CD14-positive monocyte (primary cell): Measurements from ENCODE around the gene ATXN1. TPM values are rescaled to one million over a fixed set of nuclear protein-coding genes. Genes with fewer than 3 reads are reported as not detected.
A peak's percentile ranks its signal among the peaks of the same experiment; 100 is the strongest.

ENCODE experiments used
- DNase-seq, 3 donors: peaks; one replicate each; pipeline ENCODE4 v3.0.0-alpha.2; 2011 to 2022
- H2AFZ ChIP-seq: 2 replicates; pipeline ENCODE4 v1.6.0; 2012; ENCODE audit warnings: mild to moderate bottlenecking, low read depth, low read length, inconsistent platforms; ENCODE audit not compliant: insufficient read depth, poor library complexity, severe bottlenecking
- H3K27ac ChIP-seq, 2 donors: 1 replicate in 1 of 2; 2 replicates in 1 of 2; pipeline ENCODE4 v1.5.1; 2012 to 2013; ENCODE audit warnings: low read length in 2 of 2, control low read depth in 1 of 2, inconsistent platforms in 1 of 2, low read depth in 1 of 2, mild to moderate bottlenecking in 1 of 2
- H3K27me3 ChIP-seq, 2 donors: one replicate each; pipeline versions ENCODE4 v1.6.0 to v1.6.1; 2011 to 2013; ENCODE audit warnings: low read length in 2 of 2; ENCODE audit not compliant: control insufficient read depth in 2 of 2, insufficient read depth in 2 of 2
- H3K36me3 ChIP-seq, 2 donors: replicated peaks in 1 of 2; 1 replicate in 1 of 2; 2 replicates in 1 of 2; pipeline versions ENCODE4 v1.5.1 to v1.6.1; 2012 to 2013; ENCODE audit warnings: low read length in 2 of 2, control low read depth in 1 of 2, inconsistent platforms in 1 of 2, mild to moderate bottlenecking in 1 of 2; ENCODE audit not compliant: insufficient read depth in 2 of 2, control insufficient read depth in 1 of 2
- H3K4me1 ChIP-seq, 2 donors: 1 replicate in 1 of 2; 2 replicates in 1 of 2; pipeline versions ENCODE4 v1.5.1 to v1.6.1; 2012 to 2013; ENCODE audit warnings: low read length in 2 of 2, control low read depth in 1 of 2, inconsistent platforms in 1 of 2, mild to moderate bottlenecking in 1 of 2, moderate library complexity in 1 of 2; ENCODE audit not compliant: insufficient read depth in 2 of 2, control insufficient read depth in 1 of 2
- H3K4me2 ChIP-seq: replicated peaks from 2 replicates; pipeline ENCODE3; 2012; ENCODE audit warnings: low read length, moderate library complexity, mild to moderate bottlenecking; ENCODE audit not compliant: poor library complexity, severe bottlenecking; ENCODE audit errors: extremely low read depth
- H3K4me3 ChIP-seq, 3 experiments: fragments of 200-600 bp in 1 of 3; sonication (generic) in 1 of 3; replicated peaks in 1 of 3; 1 replicate in 2 of 3; 2 replicates in 1 of 3; pipeline ENCODE4 v1.5.1; 2011 to 2013; ENCODE audit warnings: low read length in 3 of 3, mild to moderate bottlenecking in 3 of 3, control low read depth in 2 of 3, low read depth in 2 of 3, inconsistent platforms in 1 of 3, moderate library complexity in 1 of 3
- H3K79me2 ChIP-seq: 2 replicates; pipeline ENCODE4 v1.6.0; 2012; ENCODE audit warnings: mild to moderate bottlenecking, control low read depth, inconsistent platforms, low read length, moderate library complexity; ENCODE audit not compliant: insufficient read depth
- H3K9ac ChIP-seq: 2 replicates; pipeline ENCODE4 v1.6.0; 2017; ENCODE audit warnings: low read length, mild to moderate bottlenecking; ENCODE audit not compliant: insufficient read depth, poor library complexity, severe bottlenecking
- H3K9me3 ChIP-seq, 2 donors: replicated peaks in 1 of 2; 1 replicate in 1 of 2; 2 replicates in 1 of 2; pipeline versions ENCODE4 v1.5.1 to v1.6.1; 2012 to 2013; ENCODE audit warnings: low read length in 2 of 2, control low read depth in 1 of 2; ENCODE audit not compliant: control insufficient read depth in 1 of 2, insufficient read depth in 1 of 2
- H4K20me1 ChIP-seq: 2 replicates; pipeline ENCODE4 v1.6.0; 2012; ENCODE audit warnings: mild to moderate bottlenecking, low read length, control low read depth, moderate library complexity; ENCODE audit not compliant: insufficient read depth
- H3K27ac Mint-ChIP-seq, 7 donors: one replicate each; pipeline ENCODE4 v1.8.0; 2020; ENCODE audit warnings: mild to moderate bottlenecking in 7 of 7, mixed read lengths in 7 of 7, moderate library complexity in 6 of 7, inconsistent platforms in 2 of 7
- H3K27me3 Mint-ChIP-seq, 3 donors: one replicate each; pipeline ENCODE4 v1.8.0; 2021 to 2022; ENCODE audit warnings: low read depth in 3 of 3, mild to moderate bottlenecking in 3 of 3, mixed read lengths in 3 of 3, moderate library complexity in 3 of 3, inconsistent platforms in 1 of 3
- H3K36me3 Mint-ChIP-seq, 2 donors: one replicate each; pipeline ENCODE4 v1.8.0; 2020; ENCODE audit warnings: mixed read lengths in 2 of 2, inconsistent platforms in 1 of 2, mild to moderate bottlenecking in 1 of 2
- H3K4me1 Mint-ChIP-seq: one replicate; pipeline ENCODE4 v1.8.0; 2020; ENCODE audit warnings: mild to moderate bottlenecking, mixed read lengths
- H3K4me3 Mint-ChIP-seq, 2 donors: one replicate each; pipeline ENCODE4 v1.8.0; 2020; ENCODE audit warnings: mild to moderate bottlenecking in 2 of 2, mixed read lengths in 2 of 2, moderate library complexity in 1 of 2
- H3K9me3 Mint-ChIP-seq, 7 donors: one replicate each; pipeline ENCODE4 v1.8.0; 2020 to 2022; ENCODE audit warnings: mixed read lengths in 7 of 7, mild to moderate bottlenecking in 6 of 7, moderate library complexity in 6 of 7, inconsistent platforms in 2 of 7
- WGBS: methylation state at CpG from one replicate; pipeline ENCODE4 v1.1.5; 2013; ENCODE audit warnings: missing lambda C conversion rate; ENCODE audit not compliant: insufficient coverage; 5-methylcytosine and 5-hydroxymethylcytosine counted together
- intact Hi-C, 2 donors: fragments of 100-400 bp; cut with micrococcal nuclease; formaldehyde crosslinking; loops; one replicate each; pipeline versions ENCODE4 v1.15.0 to v1.15.1; 2023
- polyA plus RNA-seq, 3 donors: library from polyadenylated mRNA; depleted of rRNA in 1 of 3; unstranded in 2 of 3; stranded (reverse) in 1 of 3; fragments of 300-500 nt in 2 of 3; fragments of >200 nt in 1 of 3; fragmentation: Illumina TruSeq in 2 of 3; gene quantifications; 1 replicate in 2 of 3; 2 replicates in 1 of 3; pipeline ENCODE4 v1.2.3, GENCODE V29; 2012 to 2021
- TF ChIP-seq, protein P1 (sequence below): fragments of 200-600 bp; IDR thresholded peaks from one replicate; pipeline ENCODE4 v1.8.0; 2022; ENCODE audit warnings: antibody characterized with exemption, mild to moderate bottlenecking

ATXN1 gene
- polyA plus RNA-seq, 3 donors: 8.8 to 19.1 (median 10.9) TPM

DNA sequence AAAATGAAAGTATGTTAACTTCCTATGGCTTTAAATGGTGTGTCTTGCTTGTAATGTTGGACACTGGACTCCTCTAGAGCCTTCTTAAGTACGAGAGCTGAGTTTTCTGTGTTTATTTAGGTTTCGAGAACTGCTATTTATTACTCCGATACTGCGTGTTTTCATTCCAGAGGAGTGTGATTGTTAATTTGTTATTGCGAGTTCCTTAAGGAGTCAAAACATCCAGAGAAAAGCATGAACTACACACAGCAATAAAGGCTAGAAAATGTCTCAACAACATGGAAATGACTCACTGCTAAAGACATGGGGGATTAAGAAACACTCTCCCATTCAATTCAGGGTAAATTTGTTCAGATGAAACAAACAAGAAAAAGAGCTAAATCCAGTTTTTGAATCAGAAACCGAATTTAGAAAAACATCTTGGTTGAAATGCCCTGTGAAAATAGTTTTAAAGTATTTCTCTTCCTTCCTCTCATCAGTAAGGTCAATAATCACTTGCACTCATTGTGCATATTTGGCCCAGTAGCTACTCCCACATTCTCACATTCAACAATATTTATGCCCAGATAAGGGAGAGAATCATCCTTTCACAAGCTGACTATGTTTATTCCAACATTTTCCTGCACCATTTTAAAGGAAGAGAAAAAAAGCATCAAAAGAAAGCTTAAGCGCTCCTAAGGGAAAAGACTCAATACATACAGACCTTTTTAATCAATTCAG lies 36.0 kb downstream of the ATXN1 start:
- peaks cover 7 to 11% of the 10 kb centered on the region in 2 donors for H3K36me3 Mint-ChIP-seq

DNA sequence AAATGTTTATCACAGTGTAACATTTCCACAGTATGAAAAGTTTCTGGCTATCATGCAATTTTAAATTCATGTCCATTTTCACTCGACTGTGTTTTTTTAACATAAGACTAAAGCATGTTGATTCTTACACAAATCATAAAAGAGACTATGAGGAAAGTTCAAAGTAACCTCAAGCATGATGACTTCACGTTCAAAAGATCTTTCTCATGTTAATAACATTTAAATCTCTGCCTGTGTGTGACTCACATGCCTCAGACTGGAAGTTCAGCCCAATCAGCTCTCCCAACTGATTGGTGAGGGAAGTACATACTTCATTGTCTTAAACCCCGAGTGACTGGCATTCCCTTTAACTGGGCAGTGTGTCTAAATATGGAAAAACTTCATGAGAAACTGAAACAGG lies 37.4 kb downstream of the ATXN1 start:
- Mint-ChIP-seq H3K9me3 (no peaks in the 10 kb centered on the region), H3K4me1 (peaks cover 60% of the 10 kb centered on the region), H3K4me3 (no peak overlapping the region), H3K36me3 (peaks cover 11 to 14% of the 10 kb centered on the region in 2 donors), H3K27ac (peak overlapping the region; percentile 4 to 98 (median 77)), H3K27me3 (no peaks in the 10 kb centered on the region)
- Histone ChIP-seq H3K27ac (peak overlapping the region in 1 of 2 donors; percentile 87), H3K27me3 (no peaks in the 10 kb centered on the region), H3K4me3 (no peak overlapping the region), H3K4me1 (peaks cover 58 to 63% of the 10 kb centered on the region in 2 donors), H3K9me3 (no peaks in the 10 kb centered on the region), H2AFZ (no peak overlapping the region), H4K20me1 (peaks cover 33% of the 10 kb centered on the region), H3K4me2 (no peak overlapping the region), H3K79me2 (peaks cover 64% of the 10 kb centered on the region), H3K36me3 (no peaks in the 10 kb centered on the region), H3K9ac (no peak overlapping the region)
- DNase-seq: peak; percentile 68 to 90 (median 89)
- intact Hi-C loops: no loop called here
- TF ChIP-seq, protein P1, sequence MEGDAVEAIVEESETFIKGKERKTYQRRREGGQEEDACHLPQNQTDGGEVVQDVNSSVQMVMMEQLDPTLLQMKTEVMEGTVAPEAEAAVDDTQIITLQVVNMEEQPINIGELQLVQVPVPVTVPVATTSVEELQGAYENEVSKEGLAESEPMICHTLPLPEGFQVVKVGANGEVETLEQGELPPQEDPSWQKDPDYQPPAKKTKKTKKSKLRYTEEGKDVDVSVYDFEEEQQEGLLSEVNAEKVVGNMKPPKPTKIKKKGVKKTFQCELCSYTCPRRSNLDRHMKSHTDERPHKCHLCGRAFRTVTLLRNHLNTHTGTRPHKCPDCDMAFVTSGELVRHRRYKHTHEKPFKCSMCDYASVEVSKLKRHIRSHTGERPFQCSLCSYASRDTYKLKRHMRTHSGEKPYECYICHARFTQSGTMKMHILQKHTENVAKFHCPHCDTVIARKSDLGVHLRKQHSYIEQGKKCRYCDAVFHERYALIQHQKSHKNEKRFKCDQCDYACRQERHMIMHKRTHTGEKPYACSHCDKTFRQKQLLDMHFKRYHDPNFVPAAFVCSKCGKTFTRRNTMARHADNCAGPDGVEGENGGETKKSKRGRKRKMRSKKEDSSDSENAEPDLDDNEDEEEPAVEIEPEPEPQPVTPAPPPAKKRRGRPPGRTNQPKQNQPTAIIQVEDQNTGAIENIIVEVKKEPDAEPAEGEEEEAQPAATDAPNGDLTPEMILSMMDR: no peak
- no CpG with 5 or more reads among the region's 3 CpGs for WGBS

More for the DNA sequence above, 36.0 kb downstream of the ATXN1 start:
- peaks cover 62 to 69% of the 10 kb centered on the region in 2 donors for H3K4me1 ChIP-seq
- DNase-seq: peak in 2 of 3 donors; percentile 78 to 85
- peak overlapping the region in 1 of 2 donors; percentile 87 for H3K27ac ChIP-seq
- H3K9ac ChIP-seq: no peak overlapping the region
- H3K79me2 ChIP-seq: peaks cover 58% of the 10 kb centered on the region
- intact Hi-C loops: loop anchor here in 1 of 2 donors (5.0 kb wide), 1 partner anchor 43 kb away; no protein-coding TSS in a partner anchor
- Mint-ChIP-seq H3K4me1 (peaks cover 61% of the 10 kb centered on the region), H3K27me3 (no peaks in the 10 kb centered on the region), H3K4me3 (peak overlapping the region in 1 of 2 donors; percentile 21), H3K9me3 (no peaks in the 10 kb centered on the region), H3K27ac (peak overlapping the region; percentile 95 to 99 (median 96))
- 50% methylated on average over 1 of the region's 7 CpGs for WGBS
- H3K4me3 ChIP-seq: peak overlapping the region in 1 of 3 experiments; percentile 45
- H3K36me3 ChIP-seq: no peaks in the 10 kb centered on the region
- peak overlapping the region; percentile 37 for H3K4me2 ChIP-seq
- H2AFZ ChIP-seq: no peak overlapping the region
- H4K20me1 ChIP-seq: peaks cover 21% of the 10 kb centered on the region
- TF ChIP-seq, protein P1: no peak
- no peaks in the 10 kb centered on the region for H3K9me3 ChIP-seq
- H3K27me3 ChIP-seq: no peaks in the 10 kb centered on the region
